Stimulated activated CD4-positive, alpha-beta T cell treated with anti-CD3 and anti-CD28 coated beads, Interleukin-15, amount 100 ng/mL, for 1 hour (primary cell): ENCODE measurements around the gene METTL9.

ENCODE experiments used
- DNase-seq, 2 donors: peaks; one replicate each; pipeline ENCODE4 v3.0.0-alpha.2; 2020; ENCODE audit warnings: low read depth in 1 of 2, low spot score in 1 of 2

METTL9 gene

DNA sequence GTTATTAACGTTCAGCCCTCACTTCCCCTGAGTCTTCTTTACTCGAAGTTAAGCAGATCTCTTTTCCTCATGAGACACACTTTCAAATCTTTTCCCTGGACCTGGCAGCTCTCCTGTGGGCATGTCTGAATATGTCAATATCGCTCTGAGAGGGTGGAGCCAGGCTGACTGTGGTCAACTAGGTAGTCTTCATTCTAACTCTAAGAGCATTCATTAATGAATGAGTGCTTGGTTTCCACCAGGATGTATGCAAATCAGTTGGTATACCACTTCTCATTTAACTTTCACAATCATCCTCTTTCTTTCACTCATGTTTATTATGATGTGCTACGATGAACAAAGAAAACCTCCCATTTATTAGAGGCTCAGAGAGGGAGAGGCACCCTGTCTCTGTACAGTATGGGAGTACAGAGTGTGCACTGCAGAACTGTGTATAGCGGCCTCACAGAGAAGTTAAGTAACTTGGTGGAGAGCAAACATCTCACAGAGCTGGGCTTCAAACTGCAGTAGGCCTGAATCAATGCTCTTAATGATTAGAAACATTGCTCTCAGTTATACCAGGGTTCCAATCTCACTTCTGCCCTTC, 104.3 kb downstream of the METTL9 start:
- no peak for DNase-seq

GRCh38 chr16:21704266-21704665, 104.9 kb downstream of the METTL9 start:
- DNase-seq: no peak

GRCh38 chr16:21704733-21705132, 105.4 kb downstream of the METTL9 start:
- DNase-seq: no peak
